ENCODE data around the gene LRRC28. TPM values are rescaled to one million over a fixed set of nuclear protein-coding genes. Genes with fewer than 3 reads are reported as not detected.

Gene LRRC28
- total RNA-seq, 4 donors from 2014 or later, result 15.7 to 39.9 (median 24.7) TPM

GRCh38 chr15:99343208-99343607 lies 91.9 kb downstream of the LRRC28 start:
- Histone ChIP-seq H3K36me3 (no peaks in the 10 kb centered on the region), H3K4me3 (no peak overlapping the region), H3K4me1 (peaks cover 0 to 18% (median 0%) of the 10 kb centered on the region in 4 donors), H3K27ac (replicated peaks in 1 of 4) (no peak overlapping the region), H3K9me3 (no peaks in the 10 kb centered on the region), H3K27me3 (no peaks in the 10 kb centered on the region)
- no peak for TF ChIP-seq POLR2A (IDR thresholded peaks at IDR 0.05; ENCODE audit: low read depth)
- no peak for TF ChIP-seq EP300 (IDR thresholded peaks at IDR 0.05)
- no peak for TF ChIP-seq CTCF (IDR thresholded peaks at IDR 0.05)
- TF ChIP-seq POLR2AphosphoS5 (IDR thresholded peaks at IDR 0.05), result no peak
- intact Hi-C loops (cut with DNase I), result no loop called here
- no peak for DNase-seq (ENCODE audit: extremely low spot score)

- intact Hi-C loops (cut with DNase I), result no loop called here
- Histone ChIP-seq H3K4me1 (peaks cover 0 to 18% (median 0%) of the 10 kb centered on the region in 4 donors), H3K27ac (replicated peaks in 1 of 4) (no peak overlapping the region), H3K9me3 (no peaks in the 10 kb centered on the region), H3K4me3 (no peak overlapping the region), H3K27me3 (no peaks in the 10 kb centered on the region), H3K36me3 (no peaks in the 10 kb centered on the region)
- no peak for DNase-seq (ENCODE audit: extremely low spot score)
- TF ChIP-seq POLR2A (IDR thresholded peaks at IDR 0.05; ENCODE audit: low read depth) (no peak), CTCF (IDR thresholded peaks at IDR 0.05) (peak; percentile 44 to 55 (median 52))
- WGBS, result 86% methylated on average over 9 of the region's 9 CpGs
Observed at GRCh38 chr15:99343881-99344551, 92.7 kb downstream of the LRRC28 start.

DNA sequence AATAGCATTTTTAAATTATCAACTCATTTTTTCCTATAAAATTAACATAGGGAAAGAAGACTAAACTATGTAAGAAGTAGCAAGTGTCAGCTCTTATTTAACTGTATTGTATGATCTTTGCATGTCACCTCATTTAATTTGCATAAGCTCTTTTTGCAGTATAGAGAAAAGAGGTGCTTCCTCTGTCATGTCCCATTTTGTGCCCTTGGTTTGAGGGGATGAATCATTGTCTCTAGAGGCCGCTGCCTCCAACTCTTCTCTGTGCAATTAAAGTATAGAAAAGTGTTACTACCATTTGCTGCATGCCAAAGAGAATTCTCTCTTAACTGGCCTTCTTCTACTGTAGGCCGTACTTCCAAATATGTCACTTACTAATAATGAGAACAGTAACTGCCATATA lies 93.4 kb downstream of the LRRC28 start:
- intact Hi-C loops (cut with DNase I), result no loop called here
- 91% methylated on average over 2 of the region's 2 CpGs for WGBS

DNA sequence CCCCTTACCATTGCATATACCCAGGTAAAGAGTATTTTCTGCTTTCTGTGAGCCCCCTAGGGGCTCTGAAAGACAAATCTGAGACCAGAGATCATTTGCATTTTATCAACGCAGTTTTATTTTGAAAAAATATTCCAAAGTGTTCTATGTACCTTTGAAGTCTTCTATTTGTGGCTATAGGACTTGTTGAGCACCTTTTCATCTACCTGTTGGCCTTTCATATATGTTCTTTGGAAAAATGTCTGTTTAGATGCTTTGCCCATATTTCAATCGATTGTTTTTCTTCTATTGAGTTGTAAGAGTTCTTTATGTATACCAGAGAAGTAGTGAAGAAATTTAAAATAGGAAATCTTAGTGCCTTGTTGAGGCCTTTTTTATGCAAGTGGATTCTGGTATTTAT lies 94.0 kb downstream of the LRRC28 start:
- H3K36me3 ChIP-seq, result no peaks in the 10 kb centered on the region
- H3K4me3 ChIP-seq, result no peak overlapping the region
- intact Hi-C loops (cut with DNase I), result no loop called here
- no peak overlapping the region for H3K27ac ChIP-seq (replicated peaks in 1 of 4)
- H3K9me3 ChIP-seq, result no peaks in the 10 kb centered on the region
- WGBS, result 91% methylated on average over 2 of the region's 2 CpGs
- DNase-seq (ENCODE audit: extremely low spot score), result no peak
- peaks cover 0 to 14% (median 0%) of the 10 kb centered on the region in 4 donors for H3K4me1 ChIP-seq
- H3K27me3 ChIP-seq, result no peaks in the 10 kb centered on the region
- TF ChIP-seq EP300 (IDR thresholded peaks at IDR 0.05) (no peak), POLR2A (IDR thresholded peaks at IDR 0.05; ENCODE audit: low read depth) (no peak), CTCF (IDR thresholded peaks at IDR 0.05) (no peak), POLR2AphosphoS5 (IDR thresholded peaks at IDR 0.05) (no peak)

More for the DNA sequence above, 93.4 kb downstream of the LRRC28 start:
- no peaks in the 10 kb centered on the region for H3K27me3 ChIP-seq
- H3K9me3 ChIP-seq, result no peaks in the 10 kb centered on the region
- no peak overlapping the region for H3K27ac ChIP-seq (replicated peaks in 1 of 4)
- no peak for DNase-seq (ENCODE audit: extremely low spot score)
- TF ChIP-seq EP300 (IDR thresholded peaks at IDR 0.05) (no peak), CTCF (IDR thresholded peaks at IDR 0.05) (no peak), POLR2AphosphoS5 (IDR thresholded peaks at IDR 0.05) (no peak), POLR2A (IDR thresholded peaks at IDR 0.05; ENCODE audit: low read depth) (no peak)
- H3K36me3 ChIP-seq, result no peaks in the 10 kb centered on the region
- no peak overlapping the region for H3K4me3 ChIP-seq
- peaks cover 0 to 18% (median 0%) of the 10 kb centered on the region in 4 donors for H3K4me1 ChIP-seq

All from esophagus muscularis mucosa (tissue), 4 donors.